Keratinocyte (primary cell): ENCODE results near the gene C11orf58. TPM values are rescaled to one million over a fixed set of nuclear protein-coding genes. Genes with fewer than 3 reads are reported as not detected.

Experiments used
- DNase-seq: peaks from one replicate; pipeline ENCODE4 v3.0.0-alpha.2; 2011; ENCODE audit warnings: low read depth, missing footprints, low spot score
- FAIRE-seq: peaks from 2 replicates; lab custom pipeline; 2011; peaks lifted over from hg19 to GRCh38; lab: Jason Lieb, UNC
- H2AFZ ChIP-seq: 2 replicates; pipeline ENCODE4 v1.6.0; 2012; ENCODE audit warnings: low read length, control low read depth, inconsistent platforms; ENCODE audit not compliant: control insufficient read depth
- H3K27ac ChIP-seq: 2 replicates; pipeline ENCODE4 v1.5.1; 2011; ENCODE audit warnings: low read length; ENCODE audit not compliant: control insufficient read depth, insufficient read depth
- H3K27me3 ChIP-seq: 3 replicates; pipeline ENCODE4 v1.6.0; 2011; ENCODE audit warnings: low read length; ENCODE audit not compliant: control insufficient read depth, insufficient read depth; ENCODE audit errors: extremely low read depth
- H3K36me3 ChIP-seq, 2 experiments: 2 replicates in 1 of 2; 3 replicates in 1 of 2; pipeline ENCODE4 v1.5.1; 2011; ENCODE audit warnings: low read length in 2 of 2, mild to moderate bottlenecking in 1 of 2; ENCODE audit not compliant: control insufficient read depth in 2 of 2, insufficient read depth in 2 of 2; ENCODE audit errors: extremely low read depth in 1 of 2
- H3K4me1 ChIP-seq: 3 replicates; pipeline ENCODE4 v1.5.1; 2011; ENCODE audit warnings: low read length; ENCODE audit not compliant: control insufficient read depth, insufficient read depth; ENCODE audit errors: extremely low read depth
- H3K4me2 ChIP-seq: 3 replicates; pipeline ENCODE4 v1.6.0; 2011; ENCODE audit warnings: low read depth, low read length; ENCODE audit not compliant: control insufficient read depth, insufficient read depth; ENCODE audit errors: extremely low read depth
- H3K4me3 ChIP-seq, 3 experiments: fragments of 200-600 bp in 1 of 3; sonication (generic) in 1 of 3; 2 replicates in 2 of 3; 3 replicates in 1 of 3; pipeline ENCODE4 v1.5.1; 2011 to 2016; ENCODE audit warnings: low read length in 3 of 3, mild to moderate bottlenecking in 3 of 3, control low read depth in 2 of 3, inconsistent platforms in 1 of 3, low read depth in 1 of 3, mixed read lengths in 1 of 3, mixed run types in 1 of 3, moderate library complexity in 1 of 3; ENCODE audit not compliant: control insufficient read depth in 2 of 3, insufficient read depth in 2 of 3; ENCODE audit errors: extremely low read depth in 1 of 3
- H3K79me2 ChIP-seq: 2 replicates; pipeline ENCODE4 v1.6.0; 2012; ENCODE audit warnings: low read length; ENCODE audit not compliant: control insufficient read depth, insufficient read depth
- H3K9ac ChIP-seq: 3 replicates; pipeline ENCODE4 v1.6.0; 2011; ENCODE audit warnings: low read length; ENCODE audit not compliant: control insufficient read depth, insufficient read depth; ENCODE audit errors: extremely low read depth
- H3K9me1 ChIP-seq: 3 replicates; pipeline ENCODE4 v1.6.0; 2011; ENCODE audit warnings: low read length; ENCODE audit not compliant: control insufficient read depth, insufficient read depth; ENCODE audit errors: extremely low read depth
- H3K9me3 ChIP-seq: 2 replicates; pipeline ENCODE4 v1.5.1; 2012; ENCODE audit warnings: low read depth, low read length; ENCODE audit not compliant: control insufficient read depth
- H4K20me1 ChIP-seq: 3 replicates; pipeline ENCODE4 v1.6.0; 2011; ENCODE audit warnings: low read length; ENCODE audit not compliant: control insufficient read depth, insufficient read depth; ENCODE audit errors: extremely low read depth
- EZH2 ChIP-seq: IDR thresholded peaks from one replicate; pipeline ENCODE4 v1.6.1; 2012; ENCODE audit warnings: inconsistent platforms, mild to moderate bottlenecking, low read length, moderate library complexity
- dilution Hi-C: fragments of 300-500 bp; cut with MboI; formaldehyde crosslinking; loops from one replicate; pipeline ENCODE4 v1.7.0; 2020; ENCODE audit warnings: low sequenced_read_pairs; ENCODE audit not compliant: extremely low pct_ligation_motif_present
- polyA plus RNA-seq, 5 experiments: library from polyadenylated mRNA; depleted of rRNA in 3 of 5; stranded (reverse) in 3 of 5; stranded (forward) in 1 of 5; unstranded in 1 of 5; fragments of >200 nt; gene quantifications; 1 replicate in 1 of 5; 2 replicates in 3 of 5; 3 replicates in 1 of 5; pipeline versions ENCODE4 v1.2.1 to v1.2.3, GENCODE V29; 2011 to 2012; ENCODE audit warnings: missing spikeins in 2 of 5, low read depth in 1 of 5, low replicate concordance in 1 of 5
- TF ChIP-seq, protein P1 (sequence below), 3 experiments: IDR thresholded peaks in 1 of 3; conservative IDR thresholded peaks in 1 of 3; optimal IDR thresholded peaks in 1 of 3; 2 replicates in 2 of 3; 3 replicates in 1 of 3; pipeline versions ENCODE3 to v1.5.1; 2011; ENCODE audit warnings: low read length in 3 of 3, mild to moderate bottlenecking in 3 of 3, moderate library complexity in 2 of 3, control low read depth in 1 of 3, inconsistent platforms in 1 of 3; ENCODE audit not compliant: insufficient read depth in 2 of 3; ENCODE audit errors: extremely low read depth in 1 of 3

C11orf58 gene
- polyA plus RNA-seq, 1 donor (not counting 4 experiments of a cell fraction or from before 2014, with no cell fraction given): 166 TPM

DNA sequence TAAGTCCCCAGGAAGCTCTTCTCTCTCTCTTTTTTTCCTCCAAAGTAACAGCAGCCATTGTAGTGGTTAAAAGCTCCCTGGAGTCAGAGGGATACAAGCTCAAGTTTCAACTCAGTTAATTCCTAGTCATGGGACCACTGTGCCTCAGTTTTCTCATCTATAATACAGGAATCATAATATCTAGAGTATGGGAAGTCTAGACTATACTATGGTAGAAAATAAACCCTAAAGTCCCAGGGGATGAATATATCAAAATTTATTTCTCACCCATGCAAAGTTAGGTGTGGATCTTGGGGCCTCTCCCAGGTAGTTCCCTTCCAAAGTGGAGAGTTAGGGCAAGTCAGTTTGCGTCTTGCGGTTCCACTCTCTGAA lies 33.7 kb downstream of the C11orf58 start:
- DNase-seq (no peak), FAIRE-seq (no peak)
- H4K20me1 ChIP-seq: no peaks in the 10 kb centered on the region
- no peak overlapping the region for H3K4me3 ChIP-seq
- H3K4me1 ChIP-seq: peaks cover 9% of the 10 kb centered on the region
- no peak overlapping the region for H3K27ac ChIP-seq
- no peaks in the 10 kb centered on the region for H3K27me3 ChIP-seq
- no peaks in the 10 kb centered on the region for H3K36me3 ChIP-seq
- H2AFZ ChIP-seq: no peak overlapping the region
- no peak overlapping the region for H3K4me2 ChIP-seq
- no peaks in the 10 kb centered on the region for H3K79me2 ChIP-seq
- H3K9me3 ChIP-seq: no peaks in the 10 kb centered on the region
- TF ChIP-seq, protein P1, sequence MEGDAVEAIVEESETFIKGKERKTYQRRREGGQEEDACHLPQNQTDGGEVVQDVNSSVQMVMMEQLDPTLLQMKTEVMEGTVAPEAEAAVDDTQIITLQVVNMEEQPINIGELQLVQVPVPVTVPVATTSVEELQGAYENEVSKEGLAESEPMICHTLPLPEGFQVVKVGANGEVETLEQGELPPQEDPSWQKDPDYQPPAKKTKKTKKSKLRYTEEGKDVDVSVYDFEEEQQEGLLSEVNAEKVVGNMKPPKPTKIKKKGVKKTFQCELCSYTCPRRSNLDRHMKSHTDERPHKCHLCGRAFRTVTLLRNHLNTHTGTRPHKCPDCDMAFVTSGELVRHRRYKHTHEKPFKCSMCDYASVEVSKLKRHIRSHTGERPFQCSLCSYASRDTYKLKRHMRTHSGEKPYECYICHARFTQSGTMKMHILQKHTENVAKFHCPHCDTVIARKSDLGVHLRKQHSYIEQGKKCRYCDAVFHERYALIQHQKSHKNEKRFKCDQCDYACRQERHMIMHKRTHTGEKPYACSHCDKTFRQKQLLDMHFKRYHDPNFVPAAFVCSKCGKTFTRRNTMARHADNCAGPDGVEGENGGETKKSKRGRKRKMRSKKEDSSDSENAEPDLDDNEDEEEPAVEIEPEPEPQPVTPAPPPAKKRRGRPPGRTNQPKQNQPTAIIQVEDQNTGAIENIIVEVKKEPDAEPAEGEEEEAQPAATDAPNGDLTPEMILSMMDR (optimal IDR thresholded peaks at IDR 0.05 in 1 of 3, IDR thresholded peaks at IDR 0.05 in 1 of 3, conservative IDR thresholded peaks at IDR 0.05 in 1 of 3; ENCODE audit: extremely low read depth in 1 of 3, insufficient read depth in 2 of 3, low read length in 3 of 3): no peak
- TF ChIP-seq EZH2: no peak
- dilution Hi-C loops: no loop called here
- no peaks in the 10 kb centered on the region for H3K9me1 ChIP-seq
- H3K9ac ChIP-seq: no peak overlapping the region

DNA sequence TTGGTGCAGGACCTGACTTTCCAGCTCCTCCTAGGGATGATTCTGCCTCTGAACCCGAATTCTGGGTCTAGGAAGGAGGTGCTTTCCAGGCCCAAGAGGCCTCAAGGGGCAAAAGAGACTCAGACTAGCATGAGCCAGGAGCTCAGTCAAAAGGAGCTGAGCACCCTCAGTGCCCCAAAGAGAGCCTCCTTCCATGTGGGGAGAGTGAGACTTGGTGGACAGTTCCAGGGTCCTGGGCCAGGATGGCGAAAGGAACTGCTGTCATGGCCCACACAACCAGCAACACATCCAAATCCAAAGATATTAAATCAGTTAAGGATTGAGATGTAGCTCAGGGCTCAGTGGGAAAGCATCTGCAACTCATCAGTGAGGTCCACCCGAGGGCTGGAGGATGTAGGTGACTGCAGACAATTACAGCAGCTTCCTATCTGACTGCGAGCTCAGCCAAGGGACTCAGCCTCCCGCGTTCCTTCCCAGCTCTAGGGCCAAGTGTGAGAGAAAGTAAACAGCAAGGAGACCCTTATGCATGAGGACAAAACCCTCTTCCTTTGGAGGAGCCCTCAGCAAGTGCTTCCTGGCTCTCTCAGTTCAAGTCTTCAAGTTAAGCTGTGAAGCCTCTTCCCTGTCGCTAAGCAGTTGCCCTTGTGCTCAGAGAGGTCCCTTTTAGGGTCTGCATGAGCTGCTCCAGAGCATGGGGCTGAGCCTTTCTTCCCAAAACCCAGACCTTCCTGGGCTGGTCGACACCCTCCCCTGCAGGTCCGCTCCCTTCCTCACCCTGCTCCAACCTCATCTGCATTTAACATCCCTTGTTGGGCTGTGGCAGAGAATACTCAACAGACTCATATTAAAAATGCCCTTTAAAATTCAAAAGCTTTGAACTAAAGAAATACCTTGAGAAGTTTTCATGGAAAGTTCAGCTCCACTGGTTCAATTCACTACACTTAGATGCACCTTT lies 35.8 kb downstream of the C11orf58 start:
- Histone ChIP-seq H3K79me2 (no peaks in the 10 kb centered on the region), H3K9me1 (no peaks in the 10 kb centered on the region), H3K4me1 (peaks cover 19% of the 10 kb centered on the region), H2AFZ (no peak overlapping the region), H3K27me3 (no peaks in the 10 kb centered on the region), H3K9me3 (no peaks in the 10 kb centered on the region), H3K27ac (no peak overlapping the region), H4K20me1 (no peaks in the 10 kb centered on the region), H3K4me3 (no peak overlapping the region), H3K9ac (no peak overlapping the region), H3K36me3 (no peaks in the 10 kb centered on the region), H3K4me2 (no peak overlapping the region)
- FAIRE-seq (no peak), DNase-seq (no peak)
- dilution Hi-C loops: no loop called here
- TF ChIP-seq, protein P1 (optimal IDR thresholded peaks at IDR 0.05 in 1 of 3, IDR thresholded peaks at IDR 0.05 in 1 of 3, conservative IDR thresholded peaks at IDR 0.05 in 1 of 3; ENCODE audit: extremely low read depth in 1 of 3, insufficient read depth in 2 of 3, low read length in 3 of 3): no peak
- no peak for TF ChIP-seq EZH2
